Endometrium (tissue), 2 donors: ENCODE results near the gene CCDC192.

Experiments
- FAIRE-seq: peaks from 2 replicates; lab custom pipeline; 2012; peaks lifted over from hg19 to GRCh38; lab: Jason Lieb, UNC
- donor health status: control.
- donor health status: control.

Gene CCDC192

DNA sequence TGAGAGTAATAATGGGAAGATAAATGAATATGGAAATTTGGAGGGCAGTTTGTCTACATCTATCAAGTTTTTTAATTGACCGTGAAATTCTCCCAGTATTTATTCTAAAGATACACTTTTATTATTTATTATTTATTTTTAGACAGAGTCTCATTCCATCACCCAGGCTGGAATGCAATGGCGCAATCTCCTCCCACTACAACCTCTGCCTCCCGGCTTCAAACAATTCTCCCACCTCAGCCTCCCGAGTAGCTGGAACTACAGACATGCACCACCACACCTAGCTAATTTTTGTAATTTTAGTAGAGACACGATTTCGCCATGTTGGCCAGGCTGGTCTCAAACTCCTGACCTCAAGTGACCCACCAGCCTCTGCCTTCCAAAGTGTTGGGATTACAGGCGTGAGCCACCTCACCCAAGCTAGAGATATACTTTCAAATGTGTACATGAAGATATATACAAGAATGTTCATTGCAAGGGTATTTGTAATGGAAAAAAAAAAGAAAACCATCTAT is 282.7 kb downstream of the CCDC192 start:
- FAIRE-seq: no peak

DNA sequence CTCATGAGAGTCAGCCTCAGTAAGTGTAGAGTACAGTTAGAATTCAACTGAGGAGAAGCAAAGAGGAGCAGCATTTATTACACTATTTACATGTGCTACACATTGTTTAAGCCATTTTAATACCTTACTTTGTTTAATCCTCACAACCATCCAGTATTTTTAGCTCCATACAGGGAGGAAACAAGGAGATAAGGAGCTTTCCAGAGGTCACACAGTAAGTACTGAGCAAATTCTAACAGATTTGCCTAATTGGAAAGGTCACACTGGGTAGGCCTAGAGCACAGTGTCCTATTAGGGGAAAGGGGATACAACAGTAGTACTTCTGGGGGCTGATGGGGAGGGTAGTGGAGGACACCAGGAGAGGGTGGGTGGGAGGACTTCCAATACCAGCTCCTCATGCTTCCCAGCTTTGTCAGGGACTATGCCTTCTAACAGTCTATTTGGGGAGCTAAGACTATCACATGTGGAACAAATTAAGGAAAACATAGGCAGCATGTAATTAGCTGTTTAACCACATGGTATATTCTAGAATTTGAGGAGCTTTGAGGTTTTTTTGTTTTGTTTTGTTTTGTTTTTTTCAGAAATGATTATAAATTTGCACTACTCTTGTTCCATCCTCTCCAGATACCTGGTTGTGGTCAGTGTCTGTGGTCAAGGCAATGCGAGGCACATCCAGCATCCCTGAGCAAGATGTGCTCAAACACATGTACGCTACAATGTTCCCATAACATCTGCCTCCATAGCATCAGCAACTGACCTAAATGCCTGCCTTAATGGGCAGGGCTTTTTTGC is 284.4 kb downstream of the CCDC192 start:
- FAIRE-seq: no peak

DNA sequence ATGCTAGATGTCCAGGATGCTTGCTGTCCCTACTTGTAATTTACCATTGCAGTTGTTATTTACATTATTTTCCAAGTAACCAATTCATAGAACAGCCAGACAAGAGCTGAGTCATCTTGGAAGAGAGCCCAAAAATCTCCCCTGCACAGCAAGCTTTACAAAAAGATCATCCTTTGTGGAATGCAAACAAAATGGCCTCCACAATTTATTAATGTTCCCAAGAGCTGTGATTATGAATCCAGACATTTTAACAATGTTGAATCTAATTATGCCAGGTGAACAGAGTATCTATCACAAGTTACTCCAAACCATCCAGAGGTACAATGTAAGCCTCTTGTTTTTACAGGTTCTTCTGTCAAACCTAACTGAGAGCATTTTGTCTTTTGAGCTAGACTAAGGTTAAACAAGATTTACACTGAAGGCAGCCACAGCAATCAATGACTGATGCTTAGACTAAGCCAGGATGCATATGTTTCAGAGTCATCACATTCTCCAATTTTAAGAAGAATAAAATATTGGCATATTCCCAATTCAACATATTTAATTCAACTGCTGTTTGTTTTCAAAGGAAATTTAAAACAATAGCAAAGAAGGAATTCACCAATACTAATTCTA is 285.1 kb downstream of the CCDC192 start:
- no peak for FAIRE-seq
